GM12873 (cell line): ENCODE data around the gene MAP4K4.

Experiments
- TF ChIP-seq, protein P1 (sequence below): IDR thresholded peaks from 2 replicates; pipeline ENCODE4 v1.5.1; 2012; ENCODE audit warnings: low read depth, mild to moderate bottlenecking, moderate library complexity, low read length, control low read depth; ENCODE audit not compliant: insufficient read depth; ENCODE audit errors: missing control alignments

Gene MAP4K4

GRCh38 chr2:101905746-101906336, 208.3 kb downstream of the MAP4K4 start:
- TF ChIP-seq, protein P1, sequence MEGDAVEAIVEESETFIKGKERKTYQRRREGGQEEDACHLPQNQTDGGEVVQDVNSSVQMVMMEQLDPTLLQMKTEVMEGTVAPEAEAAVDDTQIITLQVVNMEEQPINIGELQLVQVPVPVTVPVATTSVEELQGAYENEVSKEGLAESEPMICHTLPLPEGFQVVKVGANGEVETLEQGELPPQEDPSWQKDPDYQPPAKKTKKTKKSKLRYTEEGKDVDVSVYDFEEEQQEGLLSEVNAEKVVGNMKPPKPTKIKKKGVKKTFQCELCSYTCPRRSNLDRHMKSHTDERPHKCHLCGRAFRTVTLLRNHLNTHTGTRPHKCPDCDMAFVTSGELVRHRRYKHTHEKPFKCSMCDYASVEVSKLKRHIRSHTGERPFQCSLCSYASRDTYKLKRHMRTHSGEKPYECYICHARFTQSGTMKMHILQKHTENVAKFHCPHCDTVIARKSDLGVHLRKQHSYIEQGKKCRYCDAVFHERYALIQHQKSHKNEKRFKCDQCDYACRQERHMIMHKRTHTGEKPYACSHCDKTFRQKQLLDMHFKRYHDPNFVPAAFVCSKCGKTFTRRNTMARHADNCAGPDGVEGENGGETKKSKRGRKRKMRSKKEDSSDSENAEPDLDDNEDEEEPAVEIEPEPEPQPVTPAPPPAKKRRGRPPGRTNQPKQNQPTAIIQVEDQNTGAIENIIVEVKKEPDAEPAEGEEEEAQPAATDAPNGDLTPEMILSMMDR = no peak

DNA sequence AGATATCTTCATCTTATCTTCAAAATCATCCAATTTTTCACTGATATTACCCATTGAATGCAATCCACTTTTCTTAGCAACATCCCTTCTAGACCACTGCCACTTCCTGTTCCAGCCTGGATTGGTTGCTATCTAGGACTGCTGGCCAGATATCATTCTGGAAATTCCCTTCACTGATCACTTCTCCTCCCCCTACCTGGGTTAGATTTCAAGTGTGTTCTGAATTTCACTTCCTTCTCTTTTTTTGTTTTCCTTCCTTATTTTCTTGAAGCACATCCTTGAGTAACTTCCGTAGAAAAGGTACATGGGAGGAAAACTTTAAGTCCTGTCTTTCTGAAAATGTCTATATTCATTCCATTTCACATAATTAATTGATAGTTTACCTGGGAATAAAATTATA, 212.3 kb downstream of the MAP4K4 start:
- TF ChIP-seq, protein P1 = no peak

DNA sequence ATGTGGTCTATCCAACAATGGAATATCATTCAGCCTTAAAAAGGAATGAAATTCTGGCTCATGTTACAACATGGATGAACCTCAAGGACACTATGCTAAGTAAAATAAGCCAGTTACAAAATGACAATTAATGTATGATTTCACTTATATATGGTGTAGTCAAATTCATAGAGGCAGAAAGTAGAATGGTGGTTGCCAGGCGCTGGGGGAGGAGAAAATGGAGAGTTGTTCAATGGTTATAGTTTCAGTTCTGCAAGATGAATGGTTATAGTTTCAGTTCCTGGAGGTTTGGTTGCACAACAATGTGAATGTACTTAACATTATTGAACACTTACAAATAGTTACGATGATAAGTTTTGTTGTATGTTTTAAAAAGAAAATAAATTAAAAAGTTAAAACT, 215.0 kb downstream of the MAP4K4 start:
- TF ChIP-seq, protein P1 = no peak

DNA sequence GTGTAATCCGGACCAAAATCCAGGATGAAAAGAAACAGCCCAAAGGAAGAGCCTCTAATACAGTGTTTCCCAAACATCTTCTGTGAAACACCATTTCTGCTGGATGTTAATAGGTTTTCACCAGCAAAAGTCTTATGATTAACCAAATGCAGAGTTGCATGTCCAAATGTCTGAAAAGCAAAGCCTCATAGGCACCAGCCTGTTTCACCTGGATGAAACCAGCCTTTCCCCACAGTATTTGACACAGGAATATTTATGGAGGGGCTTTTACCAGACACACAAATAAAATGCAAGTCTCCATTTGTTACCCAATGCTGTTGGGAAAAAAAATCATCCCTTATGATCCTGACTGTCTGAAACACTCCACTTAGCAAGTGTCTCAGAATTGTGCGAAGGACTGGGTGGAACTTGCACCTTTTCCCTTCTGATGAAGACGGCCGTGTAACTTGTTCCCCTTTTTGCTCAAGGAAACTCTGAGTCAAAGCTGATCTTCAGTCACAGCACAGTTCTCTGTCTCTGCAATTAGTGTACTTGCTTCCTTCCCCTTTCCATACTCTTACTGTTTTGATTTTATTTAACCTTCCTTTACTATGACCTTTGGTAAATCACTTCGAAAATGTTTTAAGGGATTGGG, 223.9 kb downstream of the MAP4K4 start:
- TF ChIP-seq, protein P1 = no peak

DNA sequence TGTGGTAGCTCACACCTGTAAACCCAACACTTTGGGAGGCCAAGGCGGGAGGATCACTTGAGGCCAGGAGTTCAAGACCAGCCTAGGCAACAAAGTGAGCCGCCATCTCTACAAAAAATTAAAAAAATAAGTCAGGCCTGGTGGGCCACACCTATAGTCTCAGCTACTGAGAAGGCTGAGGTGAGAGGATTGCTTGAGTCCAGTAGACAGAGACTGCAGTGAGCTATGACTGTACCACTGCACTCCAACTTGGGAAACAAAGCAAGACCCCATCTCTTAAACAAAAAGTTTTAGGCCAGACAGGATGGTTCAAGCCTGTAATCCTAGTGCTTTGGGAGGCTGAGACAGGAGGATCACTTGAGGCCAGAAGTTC, 224.4 kb downstream of the MAP4K4 start:
- TF ChIP-seq, protein P1 = no peak

- TF ChIP-seq, protein P1 = no peak
Observed at GRCh38 chr2:101930019-101930418, 232.5 kb downstream of the MAP4K4 start.

DNA sequence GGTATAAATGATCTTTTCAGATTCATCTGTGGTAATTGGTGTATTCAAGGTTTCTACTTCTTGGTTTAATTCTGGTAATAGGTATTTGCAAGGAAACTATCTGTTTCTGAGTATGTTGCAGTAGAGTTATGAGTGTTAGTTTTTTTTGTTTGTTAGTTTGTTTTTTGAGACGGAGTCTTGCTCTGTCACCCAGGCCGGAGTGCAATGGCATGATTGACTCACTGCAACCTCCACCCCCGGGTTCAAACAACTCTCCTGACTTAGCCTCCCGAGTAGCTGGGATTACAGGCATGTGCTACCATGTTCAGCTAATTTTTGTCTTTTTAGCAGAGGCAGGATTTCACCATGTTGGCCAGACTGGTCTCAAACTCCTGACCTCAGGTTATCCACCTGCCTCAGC, 233.3 kb downstream of the MAP4K4 start:
- TF ChIP-seq, protein P1 = no peak

GRCh38 chr2:101931402-101931801, 233.9 kb downstream of the MAP4K4 start:
- TF ChIP-seq, protein P1 = no peak
